HCT116 (cell line): ENCODE results near the gene OR6B1. TPM values are rescaled to one million over a fixed set of nuclear protein-coding genes. Genes with fewer than 3 reads are reported as not detected.

Experiments used
- ATAC-seq: fragments of 200-7000 bp; cut with Tn5 transposase; 2 replicates; pipeline ENCODE4 v1.9.1; 2020; ENCODE audit warnings: mild to moderate bottlenecking, moderate library complexity
- BruUV-seq: library from RNA; stranded (reverse); fragments of 400-500 nt; replicated peaks from 2 replicates; lab custom pipeline; 2021; lab: Mats Ljungman, UMichigan
- CTCF ChIA-PET: fragments of 300-600 bp; sonication (Branson Sonifier 250); formaldehyde crosslinking; loops from one replicate; lab custom pipeline; 2021; ENCODE audit warnings: antibody characterized with exemption; lab: Charles Lee
- POLR2A ChIA-PET: fragments of 300-600, 350-600 bp; sonication (Branson Sonifier 250); formaldehyde crosslinking; loops from one replicate; lab custom pipeline; 2021; ENCODE audit warnings: antibody characterized with exemption; lab: Charles Lee
- RAD21 ChIA-PET, 2 experiments: fragments of 300-600 bp; sonication (Branson Sonifier 250); formaldehyde crosslinking; loops; one replicate each; lab custom pipeline; 2023; ENCODE audit warnings: low total read pairs in 2 of 2; ENCODE audit not compliant: uncharacterized antibody in 2 of 2, unreplicated experiment in 2 of 2, low non-redundant PET in 1 of 2; lab: Charles Lee
- DNase-seq: peaks from one replicate; pipeline ENCODE4 v3.0.0-alpha.2; 2010; ENCODE audit warnings: low read depth, low spot score
- H2AFZ ChIP-seq: fragments of 200-600 bp; shearing (Covaris generic), sonication (generic); 2 replicates; pipeline ENCODE4 v1.6.1; 2017; ENCODE audit warnings: low read depth, mixed run types, mixed read lengths, antibody characterized with exemption, low read length; ENCODE audit not compliant: poor library complexity, severe bottlenecking
- H3K27ac ChIP-seq: 2 replicates; pipeline ENCODE4 v1.5.1; 2012; ENCODE audit warnings: low read depth, low read length
- H3K27me3 ChIP-seq: fragments of 200-600 bp; sonication (generic); 2 replicates; pipeline ENCODE4 v1.6.1; 2016; ENCODE audit warnings: mixed run types, low read length, mixed read lengths; ENCODE audit not compliant: insufficient read depth
- H3K36me3 ChIP-seq, 2 experiments: fragments of 200-500 bp in 1 of 2; fragments of 200-600 bp in 1 of 2; sonication (Bioruptor generic) in 1 of 2; sonication (generic) in 1 of 2; 2 replicates each; pipeline versions ENCODE4 v1.5.1 to v1.6.1; 2014 to 2016; ENCODE audit warnings: low read length in 2 of 2, inconsistent platforms in 1 of 2, mixed read lengths in 1 of 2, mixed run types in 1 of 2; ENCODE audit not compliant: insufficient read depth in 2 of 2, control insufficient read depth in 1 of 2
- H3K4me1 ChIP-seq, 2 experiments: fragments of 200-600 bp in 1 of 2; sonication (generic) in 1 of 2; 2 replicates each; pipeline versions ENCODE4 v1.5.1 to v1.6.1; 2012 to 2017; ENCODE audit warnings: low read length in 2 of 2, inconsistent platforms in 1 of 2, mild to moderate bottlenecking in 1 of 2, mixed read lengths in 1 of 2, mixed run types in 1 of 2, moderate library complexity in 1 of 2; ENCODE audit not compliant: insufficient read depth in 2 of 2, control insufficient read depth in 1 of 2
- H3K4me2 ChIP-seq: fragments of 200-600 bp; sonication (generic); 2 replicates; pipeline ENCODE4 v1.6.1; 2017; ENCODE audit warnings: mixed run types, low read length, mixed read lengths
- H3K4me3 ChIP-seq, 2 experiments: fragments of 200-600 bp in 1 of 2; sonication (generic) in 1 of 2; replicated peaks in 1 of 2; 2 replicates each; pipeline ENCODE4 v1.5.1; 2011 to 2016; ENCODE audit warnings: low read length in 2 of 2, control low read depth in 1 of 2, low read depth in 1 of 2, mild to moderate bottlenecking in 1 of 2, mixed read lengths in 1 of 2, mixed run types in 1 of 2
- H3K79me2 ChIP-seq: fragments of 200-600 bp; sonication (generic); 2 replicates; pipeline ENCODE4 v1.6.1; 2017; ENCODE audit warnings: mild to moderate bottlenecking, mixed run types, low read length, moderate library complexity, mixed read lengths; ENCODE audit not compliant: insufficient read depth
- H3K9ac ChIP-seq: fragments of 200-600 bp; sonication (generic); 2 replicates; pipeline ENCODE4 v1.6.1; 2016; ENCODE audit warnings: low read length, mixed read lengths
- H3K9me2 ChIP-seq: fragments of 200-600 bp; sonication (generic), shearing (Covaris generic); 2 replicates; pipeline ENCODE4 v1.6.1; 2017; ENCODE audit warnings: mixed run types, mild to moderate bottlenecking, moderate library complexity; ENCODE audit not compliant: insufficient read depth
- H3K9me3 ChIP-seq, 2 experiments: fragments of 200-500 bp in 1 of 2; fragments of 200-600 bp in 1 of 2; sonication (Bioruptor generic) in 1 of 2; sonication (generic) in 1 of 2; 2 replicates each; pipeline ENCODE4 v1.6.1; 2014 to 2017; ENCODE audit warnings: low read length in 2 of 2, mixed read lengths in 2 of 2, inconsistent platforms in 1 of 2, low read depth in 1 of 2, mild to moderate bottlenecking in 1 of 2, mixed run types in 1 of 2, moderate library complexity in 1 of 2; ENCODE audit not compliant: control insufficient read depth in 1 of 2, insufficient read depth in 1 of 2
- H4K20me1 ChIP-seq: fragments of 200-600 bp; sonication (generic), shearing (Covaris generic); 2 replicates; pipeline ENCODE4 v1.6.1; 2017; ENCODE audit warnings: mixed run types, mild to moderate bottlenecking, moderate library complexity; ENCODE audit not compliant: insufficient read depth
- ATF3 ChIP-seq: IDR thresholded peaks from 2 replicates; pipeline ENCODE4 v1.6.1; 2012
- ELF1 ChIP-seq: IDR thresholded peaks from 2 replicates; pipeline ENCODE4 v1.6.1; 2012; ENCODE audit warnings: low read depth, borderline replicate concordance
- EZH2phosphoT487 ChIP-seq: fragments of 200-600 bp; IDR thresholded peaks from 2 replicates; pipeline ENCODE4 v1.6.1; 2018; ENCODE audit warnings: antibody characterized with exemption, borderline replicate concordance
- POLR2AphosphoS5 ChIP-seq: IDR thresholded peaks from 2 replicates; pipeline ENCODE4 v1.6.1; 2011; ENCODE audit warnings: mild to moderate bottlenecking, low read depth, low read length, moderate library complexity
- RAD21 ChIP-seq: IDR thresholded peaks from 2 replicates; pipeline ENCODE4 v1.6.1; 2012; ENCODE audit warnings: low read depth, mild to moderate bottlenecking
- SIN3A ChIP-seq: IDR thresholded peaks from 2 replicates; pipeline ENCODE4 v1.6.1; 2012; ENCODE audit warnings: low read depth
- SP1 ChIP-seq: IDR thresholded peaks from 2 replicates; pipeline ENCODE4 v1.6.1; 2012; ENCODE audit warnings: low read depth
- SRF ChIP-seq: IDR thresholded peaks from 2 replicates; pipeline ENCODE4 v1.6.1; 2012; ENCODE audit warnings: low read depth
- TCF7L2 ChIP-seq: IDR thresholded peaks from 2 replicates; pipeline ENCODE4 v1.7.0; 2011; ENCODE audit warnings: borderline replicate concordance, inconsistent platforms; ENCODE audit not compliant: insufficient read depth, insufficient read length; ENCODE audit errors: extremely low read depth
- intact Hi-C: fragments of 100-400 bp; cut with micrococcal nuclease; formaldehyde crosslinking; loops from 2 replicates; pipeline ENCODE4 v1.10.0; 2022
- total RNA-seq: library from RNA; stranded (reverse); gene quantifications from one replicate; pipeline ENCODE4 v1.2.1, GENCODE V29; 2021; ENCODE audit not compliant: unreplicated experiment
- TF ChIP-seq, protein P1 (sequence below): IDR thresholded peaks from 2 replicates; pipeline ENCODE4 v1.6.1; 2012
- TF ChIP-seq, protein P2 (sequence below): IDR thresholded peaks from 2 replicates; pipeline ENCODE4 v1.6.1; 2012; ENCODE audit warnings: low read depth

Gene OR6B1
- total RNA-seq, 1 experiment from 2014 or later = not detected

GRCh38 chr7:143979998-143980397 lies 20.1 kb upstream of the OR6B1 start:
- Histone ChIP-seq H3K36me3 (no peaks in the 10 kb centered on the region), H3K9ac (no peak overlapping the region), H3K9me2 (no peaks in the 10 kb centered on the region), H3K4me2 (no peak overlapping the region), H3K4me1 (no peaks in the 10 kb centered on the region), H3K27ac (no peak overlapping the region), H4K20me1 (no peaks in the 10 kb centered on the region), H3K9me3 (no peaks in the 10 kb centered on the region), H3K4me3 (no peak overlapping the region), H3K27me3 (no peaks in the 10 kb centered on the region), H3K79me2 (no peaks in the 10 kb centered on the region), H2AFZ (no peak overlapping the region)
- CTCF ChIA-PET = no interaction called here
- DNase-seq (no peak), ATAC-seq (no peak)
- RAD21 ChIA-PET = no interaction called here
- POLR2A ChIA-PET = no interaction called here
- TF ChIP-seq ATF3 = no peak
- no peak for TF ChIP-seq ELF1
- no peak for TF ChIP-seq SRF
- no peak for TF ChIP-seq POLR2AphosphoS5
- no peak for TF ChIP-seq TCF7L2
- TF ChIP-seq, protein P1, sequence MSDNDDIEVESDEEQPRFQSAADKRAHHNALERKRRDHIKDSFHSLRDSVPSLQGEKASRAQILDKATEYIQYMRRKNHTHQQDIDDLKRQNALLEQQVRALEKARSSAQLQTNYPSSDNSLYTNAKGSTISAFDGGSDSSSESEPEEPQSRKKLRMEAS = no peak
- TF ChIP-seq SP1 = no peak
- no peak for TF ChIP-seq EZH2phosphoT487
- TF ChIP-seq, protein P2, sequence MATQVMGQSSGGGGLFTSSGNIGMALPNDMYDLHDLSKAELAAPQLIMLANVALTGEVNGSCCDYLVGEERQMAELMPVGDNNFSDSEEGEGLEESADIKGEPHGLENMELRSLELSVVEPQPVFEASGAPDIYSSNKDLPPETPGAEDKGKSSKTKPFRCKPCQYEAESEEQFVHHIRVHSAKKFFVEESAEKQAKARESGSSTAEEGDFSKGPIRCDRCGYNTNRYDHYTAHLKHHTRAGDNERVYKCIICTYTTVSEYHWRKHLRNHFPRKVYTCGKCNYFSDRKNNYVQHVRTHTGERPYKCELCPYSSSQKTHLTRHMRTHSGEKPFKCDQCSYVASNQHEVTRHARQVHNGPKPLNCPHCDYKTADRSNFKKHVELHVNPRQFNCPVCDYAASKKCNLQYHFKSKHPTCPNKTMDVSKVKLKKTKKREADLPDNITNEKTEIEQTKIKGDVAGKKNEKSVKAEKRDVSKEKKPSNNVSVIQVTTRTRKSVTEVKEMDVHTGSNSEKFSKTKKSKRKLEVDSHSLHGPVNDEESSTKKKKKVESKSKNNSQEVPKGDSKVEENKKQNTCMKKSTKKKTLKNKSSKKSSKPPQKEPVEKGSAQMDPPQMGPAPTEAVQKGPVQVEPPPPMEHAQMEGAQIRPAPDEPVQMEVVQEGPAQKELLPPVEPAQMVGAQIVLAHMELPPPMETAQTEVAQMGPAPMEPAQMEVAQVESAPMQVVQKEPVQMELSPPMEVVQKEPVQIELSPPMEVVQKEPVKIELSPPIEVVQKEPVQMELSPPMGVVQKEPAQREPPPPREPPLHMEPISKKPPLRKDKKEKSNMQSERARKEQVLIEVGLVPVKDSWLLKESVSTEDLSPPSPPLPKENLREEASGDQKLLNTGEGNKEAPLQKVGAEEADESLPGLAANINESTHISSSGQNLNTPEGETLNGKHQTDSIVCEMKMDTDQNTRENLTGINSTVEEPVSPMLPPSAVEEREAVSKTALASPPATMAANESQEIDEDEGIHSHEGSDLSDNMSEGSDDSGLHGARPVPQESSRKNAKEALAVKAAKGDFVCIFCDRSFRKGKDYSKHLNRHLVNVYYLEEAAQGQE = no peak
- no peak for TF ChIP-seq SIN3A
- TF ChIP-seq RAD21 = no peak
- intact Hi-C loops = loop anchor here (5.0 kb wide), 1 partner anchor 32 kb away; no protein-coding TSS in a partner anchor
- BruUV-seq = no TSS peak
